B cell (primary cell): ENCODE measurements around the gene NBAS.
"Not testable (repeated sequence)": the region's sequence is repeated elsewhere in the genome, so short reads cannot be mapped to it uniquely, and the experiment has no call there.

Source experiments
- CTCF ChIP-seq: fragments of 200-600 bp; IDR thresholded peaks from one replicate; pipeline ENCODE4 v1.8.0; 2022; ENCODE audit warnings: antibody characterized with exemption, mild to moderate bottlenecking
- EZH2 ChIP-seq: IDR thresholded peaks from 2 replicates; pipeline ENCODE4 v1.6.1; 2012; ENCODE audit warnings: borderline replicate concordance, low read depth, mild to moderate bottlenecking, moderate library complexity, low read length; ENCODE audit not compliant: insufficient read depth, poor library complexity, severe bottlenecking

GRCh38 chr2:15404511-15404910, 156.6 kb downstream of the NBAS start:
- TF ChIP-seq CTCF, EZH2: not testable (repeated sequence)
